Naive thymus-derived CD8-positive, alpha-beta T cell (primary cell): ENCODE results near the gene PMPCA. TPM values are rescaled to one million over a fixed set of nuclear protein-coding genes. Genes with fewer than 3 reads are reported as not detected.
A peak's percentile ranks its signal among the peaks of the same experiment; 100 is the strongest.

ENCODE experiments used
- ATAC-seq, 2 donors: fragments of 150-1000 bp; cut with Tn5 transposase in 1 of 2; sonication (Bioruptor Pico), chemical (Tn5 transposase) in 1 of 2; 1 replicate in 1 of 2; 2 replicates in 1 of 2; pipeline ENCODE4 v1.10.0; 2021; ENCODE audit warnings: mild to moderate bottlenecking in 2 of 2, moderate library complexity in 2 of 2
- POLR2A ChIA-PET: fragments of 350-600 bp; sonication (Branson Sonifier 250); formaldehyde crosslinking; loops from one replicate; lab custom pipeline; 2021; ENCODE audit warnings: antibody characterized with exemption; lab: Charles Lee
- DNase-seq, 10 donors: peaks; one replicate each; pipeline versions ENCODE4 v3.0.0 to v3.0.0-alpha.2; 2020 to 2022
- H3K27ac Mint-ChIP-seq, 10 donors: one replicate each; pipeline ENCODE4 v1.8.0; 2020 to 2022; ENCODE audit warnings: mild to moderate bottlenecking in 10 of 10, mixed read lengths in 10 of 10, moderate library complexity in 4 of 10, inconsistent platforms in 1 of 10
- H3K27me3 Mint-ChIP-seq, 5 donors: one replicate each; pipeline ENCODE4 v1.8.0; 2021 to 2022; ENCODE audit warnings: mixed read lengths in 5 of 5
- H3K36me3 Mint-ChIP-seq, 3 donors: one replicate each; pipeline ENCODE4 v1.8.0; 2020 to 2022; ENCODE audit warnings: mixed read lengths in 3 of 3, mild to moderate bottlenecking in 2 of 3, inconsistent platforms in 1 of 3
- H3K4me1 Mint-ChIP-seq, 4 donors: one replicate each; pipeline ENCODE4 v1.8.0; 2021 to 2022; ENCODE audit warnings: mixed read lengths in 4 of 4
- H3K4me3 Mint-ChIP-seq, 10 donors: one replicate each; pipeline ENCODE4 v1.8.0; 2020 to 2022; ENCODE audit warnings: mild to moderate bottlenecking in 10 of 10, mixed read lengths in 10 of 10, moderate library complexity in 6 of 10, inconsistent platforms in 1 of 10
- H3K9me3 Mint-ChIP-seq, 9 donors: one replicate each; pipeline ENCODE4 v1.8.0; 2020 to 2022; ENCODE audit warnings: mixed read lengths in 9 of 9, mild to moderate bottlenecking in 3 of 9, inconsistent platforms in 1 of 9, moderate library complexity in 1 of 9
- polyA plus RNA-seq, 3 donors: library from polyadenylated mRNA; unstranded; fragments of 300-500 nt; fragmentation: Illumina TruSeq; gene quantifications; one replicate each; pipeline ENCODE4 v1.2.3, GENCODE V29; 2021
- total RNA-seq, 8 experiments: library from RNA in 2 of 8; stranded (reverse) in 2 of 8; gene quantifications; one replicate each; pipeline ENCODE4 v1.2.3 and lab custom pipeline; 2021 to 2026

The PMPCA gene
- total and polyA plus RNA-seq, 5 experiments from 2014 or later: 37.0 to 73.2 (median 47.0) TPM

DNA sequence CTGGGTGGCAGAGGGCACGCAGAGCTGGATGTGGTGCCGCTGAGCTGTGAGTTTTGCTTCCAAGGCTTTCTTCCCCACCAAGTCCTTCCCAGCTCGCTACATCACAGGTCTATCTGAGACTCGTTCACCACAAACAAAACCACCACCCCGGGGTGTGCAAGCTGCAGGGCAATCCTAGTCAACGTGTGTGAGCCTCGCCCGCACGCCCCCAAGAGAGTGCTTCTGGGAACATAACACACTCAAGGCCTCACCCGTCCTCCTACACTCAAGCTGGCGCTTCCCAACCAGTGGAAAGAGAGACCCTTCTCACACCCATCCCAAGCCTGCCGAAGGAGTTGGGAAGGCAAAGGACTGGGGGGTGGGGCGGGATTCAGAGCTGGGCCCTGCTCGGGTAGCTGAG is 21.1 kb upstream of the PMPCA start:
- ATAC-seq (no peak), DNase-seq (no peak)
- Mint-ChIP-seq H3K4me1 (peaks cover 8 to 16% (median 16%) of the 10 kb centered on the region in 4 donors), H3K27me3 (no peaks in the 10 kb centered on the region), H3K9me3 (no peaks in the 10 kb centered on the region), H3K4me3 (no peak overlapping the region), H3K36me3 (peaks cover 4 to 74% (median 21%) of the 10 kb centered on the region in 3 donors), H3K27ac (no peak overlapping the region)
- POLR2A ChIA-PET: interaction anchor here (1.7 kb wide), 1 partner anchor 21 kb away, joined by 5 read pairs; the partner anchor contains the start of genes ENTR1 and PMPCA

DNA sequence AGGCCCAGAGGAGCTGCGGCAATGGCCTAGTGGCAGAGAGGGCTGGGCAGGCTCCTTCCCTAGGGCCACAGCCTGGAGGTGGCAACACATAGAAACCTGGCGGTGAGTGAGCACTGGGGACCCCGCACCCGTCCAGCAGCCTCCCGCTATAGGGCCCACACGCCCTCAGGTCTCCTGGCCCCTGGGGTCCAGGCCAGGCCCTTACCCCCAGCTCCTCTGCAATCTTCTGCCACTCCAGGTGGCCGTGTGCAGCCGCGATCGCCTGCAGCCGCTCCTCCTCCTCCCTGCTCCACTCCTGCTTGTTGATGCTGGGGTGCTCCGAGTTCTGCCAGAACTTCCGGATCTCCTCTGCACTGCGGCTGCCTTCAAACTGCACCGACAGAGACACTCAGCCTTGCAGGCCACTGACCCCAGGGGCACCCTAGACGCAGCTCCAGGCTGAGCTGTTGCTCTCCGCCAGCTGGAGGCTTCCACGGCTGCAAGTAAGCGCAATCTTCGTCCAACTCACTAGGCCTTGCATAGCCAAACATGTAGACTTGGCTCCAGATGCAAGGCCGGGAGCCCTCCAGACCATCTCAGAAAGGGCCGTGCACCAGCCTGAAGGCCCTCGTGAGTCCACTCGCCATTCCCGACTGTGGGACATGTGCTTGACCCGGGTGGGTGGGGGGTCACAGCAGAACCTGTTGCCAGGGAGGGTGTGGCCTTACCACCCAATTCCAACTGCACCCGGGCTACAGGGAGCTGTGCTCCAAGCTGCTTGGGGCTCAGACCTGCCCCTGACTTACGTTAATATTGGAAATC is 18.5 kb upstream of the PMPCA start:
- Mint-ChIP-seq H3K27ac (peak overlapping the region in 1 of 10 donors; percentile 29), H3K4me3 (no peak overlapping the region), H3K27me3 (no peaks in the 10 kb centered on the region), H3K4me1 (peaks cover 0 to 2% (median under 1%) of the 10 kb centered on the region in 4 donors), H3K36me3 (peaks cover 4 to 74% (median 15%) of the 10 kb centered on the region in 3 donors), H3K9me3 (no peaks in the 10 kb centered on the region)
- DNase-seq: no peak
- no peak for ATAC-seq
- POLR2A ChIA-PET: no interaction called here

DNA sequence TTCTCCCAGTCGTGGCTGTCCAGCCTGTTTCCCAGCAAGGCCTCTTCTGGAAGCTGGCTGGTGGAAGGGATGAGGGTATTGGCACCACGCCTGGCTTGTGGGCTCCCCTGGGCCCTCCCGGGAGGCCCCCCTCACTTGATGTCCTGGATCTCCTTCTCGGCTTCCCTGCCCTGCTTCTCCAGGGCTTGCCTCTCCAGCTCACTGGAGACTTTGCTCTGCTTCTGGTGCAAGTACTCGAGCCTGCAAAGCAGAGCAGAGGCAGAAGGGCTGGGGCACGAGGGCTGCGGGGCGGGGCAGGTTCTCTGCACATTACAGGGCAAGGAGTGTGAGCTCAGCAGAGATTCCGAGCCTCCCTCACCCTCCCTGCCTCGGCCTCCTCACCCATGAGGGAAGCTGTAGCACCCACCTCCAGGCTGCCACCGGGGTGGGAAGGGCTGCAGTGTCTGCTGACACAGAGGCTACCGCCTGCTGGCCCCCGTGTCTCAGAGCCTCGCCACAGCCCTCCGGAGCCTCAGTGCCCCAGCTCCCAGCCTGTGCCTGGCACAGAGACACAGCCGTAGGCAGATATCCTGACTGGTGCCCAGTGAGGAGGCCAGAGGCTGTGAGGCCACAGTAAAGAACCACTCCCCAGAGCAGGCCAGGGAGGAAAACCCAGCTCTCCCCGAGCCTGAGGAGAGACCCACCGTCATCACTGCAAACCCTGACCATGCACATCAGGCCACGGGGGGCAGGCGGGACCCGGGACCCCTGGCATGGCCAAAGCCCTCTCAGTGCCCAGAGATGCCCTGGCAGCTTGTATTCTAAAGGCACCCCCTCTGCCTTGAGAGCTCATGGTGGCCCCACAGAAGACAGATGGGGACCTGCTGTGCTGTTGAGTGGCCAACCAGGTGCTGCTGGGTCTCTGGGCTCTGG is 17.7 kb upstream of the PMPCA start:
- Mint-ChIP-seq H3K27ac (no peak overlapping the region), H3K4me3 (no peak overlapping the region), H3K4me1 (peaks cover 0 to 5% (median under 1%) of the 10 kb centered on the region in 4 donors), H3K27me3 (no peaks in the 10 kb centered on the region), H3K9me3 (no peaks in the 10 kb centered on the region), H3K36me3 (peaks cover 4 to 68% (median 8%) of the 10 kb centered on the region in 3 donors)
- ATAC-seq (no peak), DNase-seq (no peak)
- POLR2A ChIA-PET: no interaction called here

DNA sequence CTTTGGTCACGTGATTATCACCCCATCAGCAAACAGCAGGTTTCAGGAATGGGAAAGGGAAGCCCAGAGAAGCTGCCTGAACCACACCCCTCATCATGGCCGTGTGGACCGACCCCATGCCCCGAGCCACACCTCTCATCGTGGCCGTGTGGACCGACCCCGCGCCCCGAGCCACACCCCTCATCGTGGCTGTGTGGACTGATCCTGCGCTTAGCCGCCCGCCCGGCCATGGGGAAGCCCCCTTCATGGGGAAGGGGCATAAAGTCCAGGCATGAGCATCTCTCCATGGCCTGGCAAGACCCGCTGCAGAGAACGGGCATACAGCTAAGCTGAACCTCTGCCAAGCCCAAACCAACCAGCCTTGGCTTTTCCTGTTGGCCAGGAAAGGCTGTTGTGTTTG is 16.9 kb upstream of the PMPCA start:
- H3K27ac Mint-ChIP-seq: no peak overlapping the region
- ATAC-seq (no peak), DNase-seq (no peak)
- H3K9me3 Mint-ChIP-seq: no peaks in the 10 kb centered on the region
- H3K4me1 Mint-ChIP-seq: peaks cover 2 to 8% (median 4%) of the 10 kb centered on the region in 4 donors
- H3K36me3 Mint-ChIP-seq: peaks cover 4 to 61% (median 4%) of the 10 kb centered on the region in 3 donors
- no peak overlapping the region for H3K4me3 Mint-ChIP-seq
- POLR2A ChIA-PET: no interaction called here
- no peaks in the 10 kb centered on the region for H3K27me3 Mint-ChIP-seq

DNA sequence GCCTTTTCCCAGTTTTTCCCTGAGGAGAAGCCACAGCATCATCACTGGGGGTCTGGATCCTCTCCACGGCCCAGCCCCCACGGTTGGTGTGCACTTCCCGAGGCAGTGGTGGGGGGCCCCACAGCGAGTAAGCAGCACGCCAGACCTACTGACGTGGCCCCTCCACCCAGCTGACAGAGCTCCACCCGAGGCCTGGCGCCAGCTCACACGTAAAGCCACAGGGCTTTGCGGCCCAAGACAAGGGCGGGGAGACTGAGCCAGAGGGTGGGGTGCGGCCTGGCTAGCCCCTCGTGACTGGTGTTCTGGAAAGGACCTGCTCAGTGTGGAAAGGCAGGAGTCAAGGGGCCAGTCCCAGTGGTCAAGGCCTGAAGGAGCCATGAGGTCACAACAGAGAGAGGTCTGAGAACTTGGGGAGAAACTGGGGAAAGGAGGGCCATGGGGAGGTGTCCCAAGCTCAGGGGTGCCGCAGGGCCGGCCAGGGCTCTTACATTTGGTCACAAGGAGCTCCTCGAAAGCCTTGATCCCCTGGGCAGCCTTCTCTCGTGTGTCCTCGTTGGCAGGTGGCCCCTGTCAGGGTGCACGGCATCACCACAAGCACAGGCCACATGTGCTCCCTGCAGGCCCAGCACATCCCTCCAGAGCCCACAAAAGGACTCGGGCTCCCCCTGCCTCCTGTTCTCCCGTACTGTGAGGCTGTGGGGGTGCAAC is 16.0 kb upstream of the PMPCA start:
- DNase-seq: no peak
- Mint-ChIP-seq H3K27ac (no peak overlapping the region), H3K27me3 (no peaks in the 10 kb centered on the region), H3K4me1 (peaks cover 5 to 16% (median 13%) of the 10 kb centered on the region in 4 donors), H3K36me3 (peaks cover 4 to 51% (median 4%) of the 10 kb centered on the region in 3 donors), H3K4me3 (no peak overlapping the region), H3K9me3 (no peaks in the 10 kb centered on the region)
- no peak for ATAC-seq
- POLR2A ChIA-PET: no interaction called here

DNA sequence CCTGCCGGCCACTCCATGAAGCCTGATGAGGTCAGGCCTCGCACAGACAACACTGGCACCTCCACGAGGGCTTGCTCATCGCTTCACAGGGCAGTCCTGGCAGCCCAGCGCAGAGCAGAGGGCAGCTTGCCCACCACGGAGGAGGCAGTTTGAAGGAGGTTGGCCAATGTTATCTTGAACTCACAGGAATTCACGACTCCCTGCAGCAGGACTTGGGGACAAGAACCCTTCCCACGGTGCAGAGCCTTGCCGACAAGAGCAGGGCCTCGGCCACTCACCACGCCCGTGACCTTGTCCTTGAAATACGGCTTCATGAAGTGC is 15.5 kb upstream of the PMPCA start:
- Mint-ChIP-seq H3K27ac (no peak overlapping the region), H3K9me3 (no peaks in the 10 kb centered on the region), H3K27me3 (no peaks in the 10 kb centered on the region), H3K36me3 (peaks cover under 1 to 46% (median 4%) of the 10 kb centered on the region in 3 donors), H3K4me1 (peaks cover 5 to 16% (median 13%) of the 10 kb centered on the region in 4 donors), H3K4me3 (no peak overlapping the region)
- POLR2A ChIA-PET: no interaction called here
- DNase-seq (no peak), ATAC-seq (no peak)

DNA sequence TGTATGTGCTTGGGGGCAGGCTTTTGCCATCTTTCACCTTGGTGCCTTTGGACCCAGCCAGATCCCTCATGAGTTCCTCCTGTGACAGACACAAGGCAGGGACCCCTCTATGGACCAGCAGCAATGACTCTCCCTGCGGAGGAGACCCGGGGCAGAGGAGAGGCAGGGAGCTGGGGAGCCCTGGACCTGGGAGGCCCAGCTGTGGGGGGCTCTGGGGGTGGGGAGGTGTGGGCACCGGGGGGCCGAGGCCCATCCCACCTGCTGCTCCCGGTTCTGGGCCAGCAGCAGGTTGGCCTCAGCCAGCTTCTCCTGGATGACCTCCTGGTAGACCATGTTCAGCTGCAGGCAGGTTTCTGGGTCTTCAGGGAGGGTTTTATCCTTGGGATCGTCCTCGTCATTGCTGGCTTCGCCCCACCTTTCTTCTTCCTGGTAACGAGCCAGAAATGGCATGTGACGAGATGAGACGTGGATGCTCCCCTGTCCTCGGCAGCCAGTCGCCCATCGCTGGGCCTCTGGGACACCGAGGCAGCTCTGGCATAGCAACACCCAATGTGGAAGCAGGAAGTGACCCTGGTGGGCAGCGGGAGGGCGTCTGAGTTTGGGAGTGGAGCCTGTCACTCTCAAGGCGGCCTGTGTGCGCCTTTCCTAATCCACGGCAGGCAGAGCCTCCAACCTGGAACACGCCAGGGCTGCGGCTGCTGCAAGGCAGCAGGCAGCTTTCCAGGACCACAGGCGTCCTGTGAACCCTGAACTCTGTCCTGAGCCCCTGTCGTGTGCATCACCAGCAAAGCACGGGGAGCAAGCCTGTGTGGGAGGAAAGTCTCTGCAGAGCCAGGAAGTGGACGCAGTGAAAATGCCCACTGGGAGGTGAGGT is 14.9 kb upstream of the PMPCA start:
- no peaks in the 10 kb centered on the region for H3K9me3 Mint-ChIP-seq
- H3K27ac Mint-ChIP-seq: no peak overlapping the region
- no peak overlapping the region for H3K4me3 Mint-ChIP-seq
- H3K4me1 Mint-ChIP-seq: peaks cover 6 to 21% (median 14%) of the 10 kb centered on the region in 4 donors
- POLR2A ChIA-PET: interaction anchor here (0.6 kb wide), 1 partner anchor 849 kb away, joined by 4 read pairs; no protein-coding TSS in a partner anchor
- peaks cover 0 to 42% (median 4%) of the 10 kb centered on the region in 3 donors for H3K36me3 Mint-ChIP-seq
- H3K27me3 Mint-ChIP-seq: no peaks in the 10 kb centered on the region
- DNase-seq (no peak), ATAC-seq (no peak)

DNA sequence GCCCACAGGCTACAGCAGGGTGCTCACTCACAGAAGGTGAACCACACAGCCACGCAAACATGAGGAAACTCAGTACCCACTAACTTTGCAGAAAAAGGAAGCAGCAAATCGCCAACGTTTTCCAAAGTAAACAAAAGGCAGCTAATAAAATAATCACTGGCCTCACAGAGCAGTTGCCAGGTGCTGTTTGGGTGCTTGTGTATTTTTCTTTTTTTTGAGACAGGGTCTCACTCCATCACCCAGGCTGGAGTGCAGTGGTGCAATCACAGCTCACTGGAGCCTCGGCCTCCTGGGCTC is 14.3 kb upstream of the PMPCA start:
- Mint-ChIP-seq H3K4me3 (peak overlapping the region in 1 of 10 donors; percentile 49), H3K36me3 (peaks cover 0 to 36% (median 4%) of the 10 kb centered on the region in 3 donors), H3K27me3 (no peaks in the 10 kb centered on the region), H3K9me3 (no peaks in the 10 kb centered on the region), H3K27ac (no peak overlapping the region), H3K4me1 (peaks cover 7 to 27% (median 17%) of the 10 kb centered on the region in 4 donors)
- ATAC-seq: no peak
- no peak for DNase-seq
- POLR2A ChIA-PET: interaction anchor here (0.6 kb wide), 1 partner anchor 849 kb away, joined by 4 read pairs; no protein-coding TSS in a partner anchor

DNA sequence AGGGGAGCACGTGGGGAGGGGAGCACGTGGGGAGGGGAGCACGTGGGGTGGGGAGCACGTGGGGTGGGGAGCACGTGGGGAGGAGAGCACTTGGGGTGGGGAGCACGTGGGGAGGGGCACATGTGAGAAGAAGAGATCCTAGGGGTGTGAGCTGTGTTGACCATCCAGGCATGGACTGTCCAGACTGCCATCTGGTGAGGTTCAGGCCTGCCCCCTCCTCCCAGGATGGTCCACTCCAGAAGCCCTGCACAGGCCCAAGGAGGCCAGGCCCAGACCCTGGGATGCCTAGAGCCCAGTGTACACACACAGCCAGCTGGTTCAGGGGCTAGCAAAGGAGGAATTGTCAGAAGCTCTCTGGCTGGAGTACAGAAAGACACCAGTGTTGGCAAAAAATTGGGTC is 12.8 kb upstream of the PMPCA start:
- Mint-ChIP-seq H3K27ac (no peak overlapping the region), H3K4me3 (no peak overlapping the region), H3K9me3 (no peaks in the 10 kb centered on the region), H3K36me3 (peaks cover 0 to 28% (median 3%) of the 10 kb centered on the region in 3 donors), H3K4me1 (peaks cover 7 to 37% (median 24%) of the 10 kb centered on the region in 4 donors), H3K27me3 (no peaks in the 10 kb centered on the region)
- ATAC-seq: no peak
- POLR2A ChIA-PET: no interaction called here
- DNase-seq: no peak

DNA sequence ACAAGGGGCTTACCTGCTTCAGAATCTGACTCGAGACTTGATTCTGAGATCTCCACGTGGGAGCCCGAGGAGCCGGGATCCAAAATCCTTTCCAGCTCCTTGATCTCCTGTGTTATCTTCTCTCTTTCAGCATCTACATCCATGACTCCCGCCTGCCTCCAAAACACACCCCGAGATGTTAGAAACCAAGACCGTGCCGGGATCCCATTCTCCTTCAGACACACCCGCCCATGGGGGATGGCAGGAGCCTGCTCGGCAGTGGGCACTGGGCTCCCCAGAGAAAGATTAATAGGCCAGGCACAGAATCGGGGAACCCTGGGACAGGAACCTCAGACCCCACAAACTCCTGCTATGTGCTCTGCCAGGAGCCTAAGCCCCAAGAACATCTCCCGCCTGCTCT is 12.2 kb upstream of the PMPCA start:
- DNase-seq: no peak
- H3K36me3 Mint-ChIP-seq: peaks cover 0 to 27% (median 3%) of the 10 kb centered on the region in 3 donors
- H3K9me3 Mint-ChIP-seq: no peaks in the 10 kb centered on the region
- no peak for ATAC-seq
- peaks cover 9 to 39% (median 25%) of the 10 kb centered on the region in 4 donors for H3K4me1 Mint-ChIP-seq
- H3K27me3 Mint-ChIP-seq: no peaks in the 10 kb centered on the region
- H3K27ac Mint-ChIP-seq: peak overlapping the region in 3 of 10 donors; percentile 15 to 75 (median 71)
- POLR2A ChIA-PET: interaction anchor here (5.7 kb wide), 1 partner anchor 35 kb away, joined by 34 read pairs; the partner anchor contains the start of gene DNLZ
- H3K4me3 Mint-ChIP-seq: peak overlapping the region; percentile 39 to 91 (median 80)

DNA sequence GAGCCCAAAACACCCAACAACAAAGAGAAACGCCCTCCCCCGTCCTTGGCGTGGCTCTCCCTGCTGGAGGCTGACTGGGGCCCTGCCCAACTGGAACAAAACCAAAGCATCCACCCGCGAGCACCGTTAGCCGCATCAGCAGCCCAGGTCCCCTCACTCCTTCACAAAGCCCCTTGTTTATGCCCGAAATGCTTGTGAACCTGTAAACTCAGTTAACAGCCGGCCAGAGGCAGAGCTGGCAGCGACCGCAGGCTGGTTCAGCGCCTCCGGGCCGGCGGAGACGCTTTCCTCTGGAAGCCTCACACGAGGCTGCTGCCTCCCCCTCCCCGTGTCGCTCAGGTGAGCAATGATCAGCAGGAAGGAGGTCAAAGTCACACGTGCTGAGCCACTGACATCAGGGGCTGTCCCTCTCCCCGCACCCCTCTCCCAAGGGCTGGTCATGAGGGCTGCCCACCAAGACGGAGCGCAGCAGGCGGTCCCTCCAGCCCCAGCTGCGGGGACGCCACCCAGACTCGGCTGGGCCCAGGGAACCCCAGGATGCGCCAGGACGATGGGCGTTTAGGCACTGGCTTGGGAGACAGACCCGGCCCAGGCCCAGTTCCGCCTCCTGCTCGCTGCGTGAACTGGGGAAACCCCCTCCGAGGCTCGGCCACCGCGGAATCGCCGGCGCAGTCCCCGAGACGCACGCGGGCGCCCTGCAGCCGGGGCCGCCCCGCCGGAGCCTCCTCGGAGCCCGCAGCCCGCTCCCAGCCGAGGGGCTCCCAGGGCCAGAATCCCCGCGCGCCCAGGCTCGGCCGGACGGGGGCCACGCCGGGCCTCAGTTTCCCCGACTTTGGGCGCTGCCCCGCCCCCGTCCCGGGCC is 11.1 kb upstream of the PMPCA start:
- ATAC-seq (peak in 1 of 2 donors; percentile 12), DNase-seq (peak in 4 of 10 donors; percentile 7 to 34 (median 16))
- no peaks in the 10 kb centered on the region for H3K9me3 Mint-ChIP-seq
- peak overlapping the region; percentile 75 to 91 (median 82) for H3K4me3 Mint-ChIP-seq
- H3K36me3 Mint-ChIP-seq: peaks cover 0 to 24% (median 3%) of the 10 kb centered on the region in 3 donors
- H3K4me1 Mint-ChIP-seq: peaks cover 19 to 50% (median 36%) of the 10 kb centered on the region in 4 donors
- H3K27me3 Mint-ChIP-seq: no peaks in the 10 kb centered on the region
- POLR2A ChIA-PET: interaction anchor here (1.1 to 5.7 kb wide), 3 partner anchors 10 to 36 kb away, joined by 3 to 34 read pairs (median 25); partner anchors contain the start of genes DNLZ, ENTR1 and PMPCA
- peak overlapping the region in 9 of 10 donors; percentile 27 to 89 (median 73) for H3K27ac Mint-ChIP-seq
